Measurements from ENCODE around the gene MAD1L1. TPM values are rescaled to one million over a fixed set of nuclear protein-coding genes. Genes with fewer than 3 reads are reported as not detected.

Gene MAD1L1
- total and polyA plus RNA-seq, 2 of the 4 experiments (the other 2 are of a cell fraction), result 29.0 to 40.9 TPM

- Histone ChIP-seq H3K27ac (ENCODE audit: insufficient read depth, low read length) (no peak overlapping the region), H3K36me3 (ENCODE audit: control insufficient read depth, insufficient read depth, low read length) (no peaks in the 10 kb centered on the region), H3K27me3 (ENCODE audit: control insufficient read depth, insufficient read depth, low read length) (no peaks in the 10 kb centered on the region), H3K4ac (ENCODE audit: low read depth, low read length) (peak overlapping the region; percentile 70; the same call in 1 of the 2 replicates), H3K4me1 (ENCODE audit: control insufficient read depth, insufficient read depth, low read length) (peaks cover 23% of the 10 kb centered on the region), H2BK15ac (ENCODE audit: low read depth, low read length) (no peak overlapping the region), H3K23ac (ENCODE audit: low read depth, low read length) (no peak overlapping the region), H3K9me1 (ENCODE audit: insufficient read depth, low read length) (peaks cover 8% of the 10 kb centered on the region; the same call in 1 of the 2 replicates), H2AK5ac (ENCODE audit: low read depth, low read length) (peak overlapping the region; percentile 23; the same call in 1 of the 2 replicates), H4K8ac (ENCODE audit: low read depth in 2 of 2, low read length in 2 of 2) (peak overlapping the region in 1 of 2 experiments; percentile 61; a peak in 2 of 4 replicates), H3K79me1 (ENCODE audit: low read depth in 1 of 2, low read length in 2 of 2) (peaks cover 10 to 19% of the 10 kb centered on the region in 2 experiments; a peak in 3 of 4 replicates), H3K9ac (ENCODE audit: low read depth, low read length) (no peak overlapping the region), H3K9me3 (ENCODE audit: control insufficient read depth, insufficient read depth, low read length) (no peaks in the 10 kb centered on the region), H3K4me3 (ENCODE audit: insufficient read depth, low read depth, low read length) (no peak overlapping the region), H3K14ac (replicated peaks; ENCODE audit: low read depth, low read length) (no peak overlapping the region), H4K20me1 (ENCODE audit: insufficient read depth, low read length) (peaks cover 5% of the 10 kb centered on the region; the same call in 1 of the 2 replicates), H2AFZ (replicated peaks; ENCODE audit: low read length, poor library complexity) (peak overlapping the region; percentile 18), H2AK9ac (replicated peaks; ENCODE audit: low read depth, low read length, poor library complexity) (no peak overlapping the region), H3K4me2 (ENCODE audit: low read depth, low read length) (no peak overlapping the region), H2BK5ac (ENCODE audit: low read depth, low read length, poor library complexity, severe bottlenecking) (no peak overlapping the region), H4K91ac (ENCODE audit: insufficient read depth, low read depth, low read length) (no peak overlapping the region), H4K5ac (ENCODE audit: low read depth, low read length) (no peak overlapping the region), H2BK20ac (ENCODE audit: low read depth, low read length) (no peak overlapping the region), H3K18ac (ENCODE audit: low read depth, low read length) (no peak overlapping the region), H2BK120ac (ENCODE audit: low read depth, low read length) (no peak overlapping the region), H3K56ac (ENCODE audit: extremely low read depth, insufficient read depth, low read length) (no peak overlapping the region)
- TF ChIP-seq FOS (IDR thresholded peaks at IDR 0.05; ENCODE audit: low read depth, low read length), result no peak
- no peak for TF ChIP-seq NFE2L2 (IDR thresholded peaks at IDR 0.05; ENCODE audit: low read depth, low read length)
- no peak for TF ChIP-seq RFX5 (IDR thresholded peaks at IDR 0.05; ENCODE audit: low read depth, low read length)
- TF ChIP-seq, protein P1, sequence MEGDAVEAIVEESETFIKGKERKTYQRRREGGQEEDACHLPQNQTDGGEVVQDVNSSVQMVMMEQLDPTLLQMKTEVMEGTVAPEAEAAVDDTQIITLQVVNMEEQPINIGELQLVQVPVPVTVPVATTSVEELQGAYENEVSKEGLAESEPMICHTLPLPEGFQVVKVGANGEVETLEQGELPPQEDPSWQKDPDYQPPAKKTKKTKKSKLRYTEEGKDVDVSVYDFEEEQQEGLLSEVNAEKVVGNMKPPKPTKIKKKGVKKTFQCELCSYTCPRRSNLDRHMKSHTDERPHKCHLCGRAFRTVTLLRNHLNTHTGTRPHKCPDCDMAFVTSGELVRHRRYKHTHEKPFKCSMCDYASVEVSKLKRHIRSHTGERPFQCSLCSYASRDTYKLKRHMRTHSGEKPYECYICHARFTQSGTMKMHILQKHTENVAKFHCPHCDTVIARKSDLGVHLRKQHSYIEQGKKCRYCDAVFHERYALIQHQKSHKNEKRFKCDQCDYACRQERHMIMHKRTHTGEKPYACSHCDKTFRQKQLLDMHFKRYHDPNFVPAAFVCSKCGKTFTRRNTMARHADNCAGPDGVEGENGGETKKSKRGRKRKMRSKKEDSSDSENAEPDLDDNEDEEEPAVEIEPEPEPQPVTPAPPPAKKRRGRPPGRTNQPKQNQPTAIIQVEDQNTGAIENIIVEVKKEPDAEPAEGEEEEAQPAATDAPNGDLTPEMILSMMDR (conservative IDR thresholded peaks at IDR 0.05; ENCODE audit: low read depth, low read length), result no peak
- no peak for TF ChIP-seq MXI1 (IDR thresholded peaks at IDR 0.05; ENCODE audit: borderline replicate concordance, low read depth, low read length)
- TF ChIP-seq RCOR1 (IDR thresholded peaks at IDR 0.05; ENCODE audit: insufficient replicate concordance, low read length), result no peak
- no peak for TF ChIP-seq BHLHE40 (IDR thresholded peaks at IDR 0.05; ENCODE audit: low read depth, low read length)
- TF ChIP-seq POLR2A (IDR thresholded peaks at IDR 0.05; ENCODE audit: low read depth, low read length), result no peak
- POLR2A ChIA-PET (ENCODE audit: unreplicated experiment), result no interaction called here
- intact Hi-C loops (cut with micrococcal nuclease) (no loop called here), in situ Hi-C loops (cut with MboI; ENCODE audit: low sequenced_read_pairs) (no loop called here), dilution Hi-C loops (cut with HindIII; ENCODE audit: low sequenced_read_pairs, unreplicated experiment) (no loop called here)
- CTCF ChIA-PET, result no interaction called here
- WGBS, 2 experiments (ENCODE audit: extremely low coverage in 2 of 2, insufficient read length in 1 of 2), result 29% methylated on average over 1 of the region's 11 CpGs; no CpG with 5 or more reads in 1 of the 2 experiments
- ATAC-seq (ENCODE audit: low read depth) (peak; percentile 52), DNase-seq (peak; percentile 34)
- BruUV-seq (replicated peaks), result no TSS peak
Measured at GRCh38 chr7:2116989-2117591, 115.7 kb downstream of the MAD1L1 start.
